Measurements from ENCODE around the gene PCNX2.

DNA sequence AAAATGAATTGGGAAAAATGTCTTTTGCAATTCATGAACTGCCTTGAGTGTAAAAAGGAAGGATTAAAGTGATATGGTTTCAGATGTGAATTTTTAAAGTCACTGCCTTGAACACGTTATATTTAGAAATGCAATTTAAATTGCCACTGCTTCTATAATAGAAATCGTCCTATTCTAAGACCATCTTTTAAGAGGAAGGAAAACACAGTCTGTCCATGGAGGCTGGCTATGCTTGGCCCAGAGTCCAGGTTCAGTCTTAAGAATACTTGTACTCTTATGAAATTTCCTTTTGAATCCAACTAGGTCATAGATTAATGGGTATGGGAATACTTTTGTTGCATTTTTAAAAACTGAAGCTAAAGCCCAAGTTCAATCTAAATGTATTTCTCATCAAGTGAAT is 86.0 kb downstream of the PCNX2 start:
- TF ChIP-seq EZH2 (IDR thresholded peaks at IDR 0.05; ENCODE audit: low read depth, unreplicated experiment) (no peak), POLR2AphosphoS5 (IDR thresholded peaks at IDR 0.05; ENCODE audit: low read depth) (no peak), CREB1 (CRISPR knock-in tag; IDR thresholded peaks at IDR 0.05; ENCODE audit: low read depth) (no peak), EZH2phosphoT487 (IDR thresholded peaks at IDR 0.05; ENCODE audit: unreplicated experiment) (no peak), JUNB (IDR thresholded peaks at IDR 0.05; ENCODE audit: unreplicated experiment) (no peak)
- TF ChIP-seq, protein P1, sequence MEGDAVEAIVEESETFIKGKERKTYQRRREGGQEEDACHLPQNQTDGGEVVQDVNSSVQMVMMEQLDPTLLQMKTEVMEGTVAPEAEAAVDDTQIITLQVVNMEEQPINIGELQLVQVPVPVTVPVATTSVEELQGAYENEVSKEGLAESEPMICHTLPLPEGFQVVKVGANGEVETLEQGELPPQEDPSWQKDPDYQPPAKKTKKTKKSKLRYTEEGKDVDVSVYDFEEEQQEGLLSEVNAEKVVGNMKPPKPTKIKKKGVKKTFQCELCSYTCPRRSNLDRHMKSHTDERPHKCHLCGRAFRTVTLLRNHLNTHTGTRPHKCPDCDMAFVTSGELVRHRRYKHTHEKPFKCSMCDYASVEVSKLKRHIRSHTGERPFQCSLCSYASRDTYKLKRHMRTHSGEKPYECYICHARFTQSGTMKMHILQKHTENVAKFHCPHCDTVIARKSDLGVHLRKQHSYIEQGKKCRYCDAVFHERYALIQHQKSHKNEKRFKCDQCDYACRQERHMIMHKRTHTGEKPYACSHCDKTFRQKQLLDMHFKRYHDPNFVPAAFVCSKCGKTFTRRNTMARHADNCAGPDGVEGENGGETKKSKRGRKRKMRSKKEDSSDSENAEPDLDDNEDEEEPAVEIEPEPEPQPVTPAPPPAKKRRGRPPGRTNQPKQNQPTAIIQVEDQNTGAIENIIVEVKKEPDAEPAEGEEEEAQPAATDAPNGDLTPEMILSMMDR (conservative IDR thresholded peaks at IDR 0.05; ENCODE audit: low read depth in 2 of 2) = no peak
- TF ChIP-seq, protein P2, sequence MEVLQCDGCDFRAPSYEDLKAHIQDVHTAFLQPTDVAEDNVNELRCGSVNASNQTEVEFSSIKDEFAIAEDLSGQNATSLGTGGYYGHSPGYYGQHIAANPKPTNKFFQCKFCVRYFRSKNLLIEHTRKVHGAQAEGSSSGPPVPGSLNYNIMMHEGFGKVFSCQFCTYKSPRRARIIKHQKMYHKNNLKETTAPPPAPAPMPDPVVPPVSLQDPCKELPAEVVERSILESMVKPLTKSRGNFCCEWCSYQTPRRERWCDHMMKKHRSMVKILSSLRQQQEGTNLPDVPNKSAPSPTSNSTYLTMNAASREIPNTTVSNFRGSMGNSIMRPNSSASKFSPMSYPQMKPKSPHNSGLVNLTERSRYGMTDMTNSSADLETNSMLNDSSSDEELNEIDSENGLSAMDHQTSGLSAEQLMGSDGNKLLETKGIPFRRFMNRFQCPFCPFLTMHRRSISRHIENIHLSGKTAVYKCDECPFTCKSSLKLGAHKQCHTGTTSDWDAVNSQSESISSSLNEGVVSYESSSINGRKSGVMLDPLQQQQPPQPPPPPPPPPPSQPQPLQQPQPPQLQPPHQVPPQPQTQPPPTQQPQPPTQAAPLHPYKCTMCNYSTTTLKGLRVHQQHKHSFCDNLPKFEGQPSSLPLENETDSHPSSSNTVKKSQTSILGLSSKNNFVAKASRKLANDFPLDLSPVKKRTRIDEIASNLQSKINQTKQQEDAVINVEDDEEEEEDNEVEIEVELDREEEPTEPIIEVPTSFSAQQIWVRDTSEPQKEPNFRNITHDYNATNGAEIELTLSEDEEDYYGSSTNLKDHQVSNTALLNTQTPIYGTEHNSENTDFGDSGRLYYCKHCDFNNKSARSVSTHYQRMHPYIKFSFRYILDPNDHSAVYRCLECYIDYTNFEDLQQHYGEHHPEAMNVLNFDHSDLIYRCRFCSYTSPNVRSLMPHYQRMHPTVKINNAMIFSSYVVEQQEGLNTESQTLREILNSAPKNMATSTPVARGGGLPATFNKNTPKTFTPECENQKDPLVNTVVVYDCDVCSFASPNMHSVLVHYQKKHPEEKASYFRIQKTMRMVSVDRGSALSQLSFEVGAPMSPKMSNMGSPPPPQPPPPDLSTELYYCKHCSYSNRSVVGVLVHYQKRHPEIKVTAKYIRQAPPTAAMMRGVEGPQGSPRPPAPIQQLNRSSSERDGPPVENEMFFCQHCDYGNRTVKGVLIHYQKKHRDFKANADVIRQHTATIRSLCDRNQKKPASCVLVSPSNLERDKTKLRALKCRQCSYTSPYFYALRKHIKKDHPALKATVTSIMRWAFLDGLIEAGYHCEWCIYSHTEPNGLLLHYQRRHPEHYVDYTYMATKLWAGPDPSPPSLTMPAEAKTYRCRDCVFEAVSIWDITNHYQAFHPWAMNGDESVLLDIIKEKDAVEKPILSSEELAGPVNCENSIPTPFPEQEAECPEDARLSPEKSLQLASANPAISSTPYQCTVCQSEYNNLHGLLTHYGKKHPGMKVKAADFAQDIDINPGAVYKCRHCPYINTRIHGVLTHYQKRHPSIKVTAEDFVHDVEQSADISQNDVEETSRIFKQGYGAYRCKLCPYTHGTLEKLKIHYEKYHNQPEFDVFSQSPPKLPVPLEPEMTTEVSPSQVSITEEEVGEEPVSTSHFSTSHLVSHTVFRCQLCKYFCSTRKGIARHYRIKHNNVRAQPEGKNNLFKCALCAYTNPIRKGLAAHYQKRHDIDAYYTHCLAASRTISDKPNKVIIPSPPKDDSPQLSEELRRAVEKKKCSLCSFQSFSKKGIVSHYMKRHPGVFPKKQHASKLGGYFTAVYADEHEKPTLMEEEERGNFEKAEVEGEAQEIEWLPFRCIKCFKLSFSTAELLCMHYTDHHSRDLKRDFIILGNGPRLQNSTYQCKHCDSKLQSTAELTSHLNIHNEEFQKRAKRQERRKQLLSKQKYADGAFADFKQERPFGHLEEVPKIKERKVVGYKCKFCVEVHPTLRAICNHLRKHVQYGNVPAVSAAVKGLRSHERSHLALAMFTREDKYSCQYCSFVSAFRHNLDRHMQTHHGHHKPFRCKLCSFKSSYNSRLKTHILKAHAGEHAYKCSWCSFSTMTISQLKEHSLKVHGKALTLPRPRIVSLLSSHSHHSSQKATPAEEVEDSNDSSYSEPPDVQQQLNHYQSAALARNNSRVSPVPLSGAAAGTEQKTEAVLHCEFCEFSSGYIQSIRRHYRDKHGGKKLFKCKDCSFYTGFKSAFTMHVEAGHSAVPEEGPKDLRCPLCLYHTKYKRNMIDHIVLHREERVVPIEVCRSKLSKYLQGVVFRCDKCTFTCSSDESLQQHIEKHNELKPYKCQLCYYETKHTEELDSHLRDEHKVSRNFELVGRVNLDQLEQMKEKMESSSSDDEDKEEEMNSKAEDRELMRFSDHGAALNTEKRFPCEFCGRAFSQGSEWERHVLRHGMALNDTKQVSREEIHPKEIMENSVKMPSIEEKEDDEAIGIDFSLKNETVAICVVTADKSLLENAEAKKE (CRISPR knock-in tag; IDR thresholded peaks at IDR 0.05) = no peak
- TF ChIP-seq, protein P3, sequence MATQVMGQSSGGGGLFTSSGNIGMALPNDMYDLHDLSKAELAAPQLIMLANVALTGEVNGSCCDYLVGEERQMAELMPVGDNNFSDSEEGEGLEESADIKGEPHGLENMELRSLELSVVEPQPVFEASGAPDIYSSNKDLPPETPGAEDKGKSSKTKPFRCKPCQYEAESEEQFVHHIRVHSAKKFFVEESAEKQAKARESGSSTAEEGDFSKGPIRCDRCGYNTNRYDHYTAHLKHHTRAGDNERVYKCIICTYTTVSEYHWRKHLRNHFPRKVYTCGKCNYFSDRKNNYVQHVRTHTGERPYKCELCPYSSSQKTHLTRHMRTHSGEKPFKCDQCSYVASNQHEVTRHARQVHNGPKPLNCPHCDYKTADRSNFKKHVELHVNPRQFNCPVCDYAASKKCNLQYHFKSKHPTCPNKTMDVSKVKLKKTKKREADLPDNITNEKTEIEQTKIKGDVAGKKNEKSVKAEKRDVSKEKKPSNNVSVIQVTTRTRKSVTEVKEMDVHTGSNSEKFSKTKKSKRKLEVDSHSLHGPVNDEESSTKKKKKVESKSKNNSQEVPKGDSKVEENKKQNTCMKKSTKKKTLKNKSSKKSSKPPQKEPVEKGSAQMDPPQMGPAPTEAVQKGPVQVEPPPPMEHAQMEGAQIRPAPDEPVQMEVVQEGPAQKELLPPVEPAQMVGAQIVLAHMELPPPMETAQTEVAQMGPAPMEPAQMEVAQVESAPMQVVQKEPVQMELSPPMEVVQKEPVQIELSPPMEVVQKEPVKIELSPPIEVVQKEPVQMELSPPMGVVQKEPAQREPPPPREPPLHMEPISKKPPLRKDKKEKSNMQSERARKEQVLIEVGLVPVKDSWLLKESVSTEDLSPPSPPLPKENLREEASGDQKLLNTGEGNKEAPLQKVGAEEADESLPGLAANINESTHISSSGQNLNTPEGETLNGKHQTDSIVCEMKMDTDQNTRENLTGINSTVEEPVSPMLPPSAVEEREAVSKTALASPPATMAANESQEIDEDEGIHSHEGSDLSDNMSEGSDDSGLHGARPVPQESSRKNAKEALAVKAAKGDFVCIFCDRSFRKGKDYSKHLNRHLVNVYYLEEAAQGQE (IDR thresholded peaks at IDR 0.05; ENCODE audit: unreplicated experiment) = no peak
